Activated CD4-positive, alpha-beta T cell treated with anti-CD3 and anti-CD28 coated beads for 36 hours (primary cell): ENCODE measurements around the gene CHRDL1. TPM values are rescaled to one million over a fixed set of nuclear protein-coding genes. Genes with fewer than 3 reads are reported as not detected.
"Not testable (repeated sequence)": the region's sequence is repeated elsewhere in the genome, so short reads cannot be mapped to it uniquely, and the experiment has no call there.

Experiments
- ATAC-seq: fragments of 200-7000 bp; cut with Tn5 transposase; one replicate; pipeline ENCODE4 v1.10.0; 2021; ENCODE audit warnings: mild to moderate bottlenecking, moderate library complexity
- CTCF ChIA-PET: fragments of 350-600 bp; sonication (Branson Sonifier 250); formaldehyde crosslinking; loops from one replicate; lab custom pipeline; 2021; ENCODE audit warnings: antibody characterized with exemption; lab: Charles Lee
- POLR2A ChIA-PET: fragments of 350-600 bp; sonication (Branson Sonifier 250); formaldehyde crosslinking; loops from one replicate; lab custom pipeline; 2021; ENCODE audit warnings: antibody characterized with exemption, inconsistent platforms; lab: Charles Lee
- DNase-seq: peaks from one replicate; pipeline ENCODE4 v3.0.0-alpha.2; 2020
- H3K27ac Mint-ChIP-seq: one replicate; pipeline ENCODE4 v1.8.0; 2021; ENCODE audit warnings: mixed read lengths
- H3K27me3 Mint-ChIP-seq: one replicate; pipeline ENCODE4 v1.8.0; 2021; ENCODE audit warnings: mixed read lengths
- H3K36me3 Mint-ChIP-seq: one replicate; pipeline ENCODE4 v1.8.0; 2021; ENCODE audit warnings: low read depth, mixed read lengths
- H3K4me1 Mint-ChIP-seq: one replicate; pipeline ENCODE4 v1.8.0; 2021; ENCODE audit warnings: mixed read lengths
- H3K4me3 Mint-ChIP-seq: one replicate; pipeline ENCODE4 v1.8.0; 2021; ENCODE audit warnings: mild to moderate bottlenecking, moderate library complexity, mixed read lengths
- H3K9me3 Mint-ChIP-seq: one replicate; pipeline ENCODE4 v1.8.0; 2021; ENCODE audit warnings: low read depth, mixed read lengths
- intact Hi-C, 2 experiments: fragments of 100-400 bp; cut with DNase I in 1 of 2; cut with micrococcal nuclease in 1 of 2; formaldehyde crosslinking; loops; one replicate each; pipeline versions ENCODE4 v1.14.2 to v1.15.1; 2022 to 2024; cut with DNase I, micrococcal nuclease
- total RNA-seq, 2 experiments: library from RNA; stranded (reverse); gene quantifications; one replicate each; pipeline ENCODE4 v1.2.3, GENCODE V29; 2021

Gene CHRDL1, protein sequence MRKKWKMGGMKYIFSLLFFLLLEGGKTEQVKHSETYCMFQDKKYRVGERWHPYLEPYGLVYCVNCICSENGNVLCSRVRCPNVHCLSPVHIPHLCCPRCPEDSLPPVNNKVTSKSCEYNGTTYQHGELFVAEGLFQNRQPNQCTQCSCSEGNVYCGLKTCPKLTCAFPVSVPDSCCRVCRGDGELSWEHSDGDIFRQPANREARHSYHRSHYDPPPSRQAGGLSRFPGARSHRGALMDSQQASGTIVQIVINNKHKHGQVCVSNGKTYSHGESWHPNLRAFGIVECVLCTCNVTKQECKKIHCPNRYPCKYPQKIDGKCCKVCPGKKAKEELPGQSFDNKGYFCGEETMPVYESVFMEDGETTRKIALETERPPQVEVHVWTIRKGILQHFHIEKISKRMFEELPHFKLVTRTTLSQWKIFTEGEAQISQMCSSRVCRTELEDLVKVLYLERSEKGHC
- not detected for total RNA-seq

- H3K4me3 Mint-ChIP-seq: peak within 1 kb of the TSS; percentile 38
- ChIA-PET POLR2A (no interaction called here), CTCF (no interaction called here)
- DNase-seq (peak; percentile 20), ATAC-seq (peak; percentile 12)
- no peaks in the 10 kb centered on the region for H3K4me1 Mint-ChIP-seq
- intact Hi-C loops: no loop called here
- no peaks in the 10 kb centered on the region for H3K9me3 Mint-ChIP-seq
- peaks cover 14% of the 10 kb centered on the region for H3K27me3 Mint-ChIP-seq
- H3K27ac Mint-ChIP-seq: no peak within 1 kb of the TSS
- no peaks in the 10 kb centered on the region for H3K36me3 Mint-ChIP-seq
These were observed at the start of gene CHRDL1 for GRCh38 chrX:110795645-110796406. Gene CHRDL1, minus strand, starts transcription at chrX:110795817. Its CDS starts 3,636 bp downstream, at chrX:110792181.

DNA sequence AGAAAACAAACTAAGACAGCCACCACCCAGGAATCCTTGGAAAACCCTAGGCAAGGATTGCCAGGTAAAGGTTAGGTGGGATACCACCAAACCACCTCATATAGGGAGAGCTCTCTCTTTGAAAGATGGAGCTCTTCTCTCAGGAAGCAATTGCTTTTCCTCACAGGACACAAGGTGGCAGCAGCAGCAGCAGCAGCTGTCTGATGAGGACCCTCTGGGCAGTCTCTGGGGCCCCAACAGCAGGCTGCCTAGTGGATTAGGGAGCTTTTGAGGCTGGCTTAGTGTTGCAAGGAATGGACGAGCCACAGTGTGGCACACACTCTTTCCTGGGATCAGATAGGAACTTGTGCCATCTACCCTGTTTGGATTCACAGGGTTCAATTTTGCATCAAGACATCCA lies 41.4 kb upstream of the CHRDL1 start:
- no peak for ATAC-seq
- CTCF ChIA-PET: interaction anchor here (2.8 kb wide), 1 partner anchor 10 kb away, joined by 16 read pairs; no protein-coding TSS in a partner anchor

GRCh38 chrX:110836451-110836850 lies 40.8 kb upstream of the CHRDL1 start:
- intact Hi-C loops: no loop called here
- CTCF ChIA-PET: interaction anchor here (2.8 kb wide), 1 partner anchor 10 kb away, joined by 16 read pairs; no protein-coding TSS in a partner anchor
- Mint-ChIP-seq H3K4me3 (no peak overlapping the region), H3K27ac (no peak overlapping the region), H3K9me3 (no peaks in the 10 kb centered on the region), H3K36me3 (no peaks in the 10 kb centered on the region), H3K27me3 (no peaks in the 10 kb centered on the region), H3K4me1 (no peaks in the 10 kb centered on the region)
- ATAC-seq (no peak), DNase-seq (no peak)
- POLR2A ChIA-PET: no interaction called here

More for the DNA sequence above, 41.4 kb upstream of the CHRDL1 start:
- intact Hi-C loops: no loop called here
- no peak for DNase-seq
- Mint-ChIP-seq H3K27ac (no peak overlapping the region), H3K4me1 (no peaks in the 10 kb centered on the region), H3K9me3 (no peaks in the 10 kb centered on the region), H3K4me3 (no peak overlapping the region), H3K27me3 (no peaks in the 10 kb centered on the region), H3K36me3 (no peaks in the 10 kb centered on the region)
- POLR2A ChIA-PET: no interaction called here

GRCh38 chrX:110836001-110836400 lies 40.4 kb upstream of the CHRDL1 start:
- intact Hi-C loops: no loop called here
- H3K27ac Mint-ChIP-seq: no peak overlapping the region
- ATAC-seq (no peak), DNase-seq (no peak)
- ChIA-PET CTCF (interaction anchor here (0.6 to 2.8 kb wide), 2 partner anchors 11 to 351 kb away, joined by 3 to 16 read pairs; no protein-coding TSS in a partner anchor), POLR2A (no interaction called here)
- H3K9me3 Mint-ChIP-seq: no peaks in the 10 kb centered on the region
- H3K27me3 Mint-ChIP-seq: no peaks in the 10 kb centered on the region
- H3K36me3 Mint-ChIP-seq: no peaks in the 10 kb centered on the region
- no peak overlapping the region for H3K4me3 Mint-ChIP-seq
- H3K4me1 Mint-ChIP-seq: no peaks in the 10 kb centered on the region

GRCh38 chrX:110825972-110826371 lies 30.4 kb upstream of the CHRDL1 start:
- Mint-ChIP-seq H3K36me3 (no peaks in the 10 kb centered on the region), H3K4me1 (no peaks in the 10 kb centered on the region), H3K27ac (no peak overlapping the region), H3K4me3 (no peak overlapping the region), H3K9me3 (no peaks in the 10 kb centered on the region), H3K27me3 (no peaks in the 10 kb centered on the region)
- POLR2A ChIA-PET: no interaction called here
- intact Hi-C loops: no loop called here
- CTCF ChIA-PET: no interaction called here
- DNase-seq: no peak
- no peak for ATAC-seq

DNA sequence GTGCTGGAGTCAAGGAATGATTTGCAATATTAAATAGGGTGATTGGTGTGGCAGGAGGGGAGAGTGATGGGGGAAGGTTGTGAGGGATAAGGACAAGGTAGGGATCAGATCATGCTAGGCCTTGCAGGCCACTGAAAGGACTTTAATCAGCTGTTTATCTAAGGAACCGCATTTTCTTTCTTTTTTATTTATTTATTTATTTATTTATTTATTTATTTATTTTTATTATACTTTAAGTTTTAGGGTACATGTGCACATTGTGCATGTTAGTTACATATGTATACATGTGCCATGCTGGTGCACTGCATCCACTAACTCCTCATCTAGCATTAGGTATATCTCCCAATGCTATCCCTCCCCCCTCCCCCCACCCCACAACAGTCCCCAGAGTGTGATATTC lies 20.9 kb upstream of the CHRDL1 start:
- POLR2A ChIA-PET, H3K4me1 Mint-ChIP-seq, H3K4me3 Mint-ChIP-seq, DNase-seq, H3K36me3 Mint-ChIP-seq, H3K27me3 Mint-ChIP-seq, CTCF ChIA-PET, ATAC-seq, H3K27ac Mint-ChIP-seq, H3K9me3 Mint-ChIP-seq, intact Hi-C loops: not testable (repeated sequence)

DNA sequence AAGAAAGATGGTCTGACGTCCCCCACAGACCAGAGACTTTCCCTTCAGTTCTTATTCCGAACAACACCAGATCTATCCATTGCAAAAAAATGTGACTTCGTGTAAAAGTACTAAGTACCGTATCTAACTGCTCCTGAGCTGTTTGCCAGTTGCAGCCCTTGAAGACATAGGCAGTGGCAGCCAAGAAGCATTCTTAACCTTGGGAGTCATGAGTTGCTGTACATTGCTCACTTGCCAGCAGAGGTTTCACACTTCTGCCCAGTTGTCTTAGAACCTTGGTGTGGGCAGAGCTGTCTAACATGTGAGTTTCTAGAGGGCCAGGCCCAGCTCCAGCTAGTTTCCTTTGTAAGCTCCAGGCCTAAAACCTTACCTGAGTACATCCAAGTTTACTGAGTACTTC lies 10.5 kb upstream of the CHRDL1 start:
- intact Hi-C loops: no loop called here
- Mint-ChIP-seq H3K9me3 (no peaks in the 10 kb centered on the region), H3K27me3 (no peaks in the 10 kb centered on the region), H3K4me1 (no peaks in the 10 kb centered on the region), H3K36me3 (no peaks in the 10 kb centered on the region), H3K27ac (no peak overlapping the region), H3K4me3 (no peak overlapping the region)
- ChIA-PET POLR2A (no interaction called here), CTCF (no interaction called here)
- DNase-seq (no peak), ATAC-seq (no peak)

DNA sequence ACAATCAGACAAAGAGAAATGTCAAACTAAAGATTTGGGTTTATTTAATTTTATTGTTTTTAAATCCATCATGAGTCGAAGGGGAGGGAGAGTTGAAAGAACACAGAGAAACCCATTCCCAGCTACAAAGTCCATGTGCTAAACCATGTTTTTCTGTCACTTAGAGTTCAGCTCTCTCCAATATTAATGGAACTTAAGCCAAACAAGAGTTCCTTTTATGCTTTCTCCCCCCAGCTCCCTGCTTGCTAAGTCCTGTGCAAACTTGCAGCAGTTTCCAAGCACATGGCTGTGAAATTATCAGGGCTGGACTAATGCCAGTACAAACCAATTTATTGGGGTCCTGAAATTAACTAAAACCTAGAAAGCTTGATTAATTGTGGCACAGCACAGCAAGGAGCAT lies 9.7 kb upstream of the CHRDL1 start:
- intact Hi-C loops: no loop called here

GRCh38 chrX:110804446-110804845 lies 8.8 kb upstream of the CHRDL1 start:
- intact Hi-C loops: no loop called here
- H3K9me3 Mint-ChIP-seq: no peaks in the 10 kb centered on the region
- ATAC-seq (no peak), DNase-seq (no peak)
- no peaks in the 10 kb centered on the region for H3K4me1 Mint-ChIP-seq
- no peaks in the 10 kb centered on the region for H3K36me3 Mint-ChIP-seq
- no peaks in the 10 kb centered on the region for H3K27me3 Mint-ChIP-seq
- POLR2A ChIA-PET: interaction anchor here (0.6 kb wide), 1 partner anchor 13 kb away, joined by 4 read pairs; no protein-coding TSS in a partner anchor
- CTCF ChIA-PET: no interaction called here
- no peak overlapping the region for H3K27ac Mint-ChIP-seq
- H3K4me3 Mint-ChIP-seq: no peak overlapping the region

More for the DNA sequence above, 9.7 kb upstream of the CHRDL1 start:
- Mint-ChIP-seq H3K27ac (no peak overlapping the region), H3K9me3 (no peaks in the 10 kb centered on the region), H3K27me3 (no peaks in the 10 kb centered on the region), H3K4me3 (no peak overlapping the region), H3K4me1 (no peaks in the 10 kb centered on the region), H3K36me3 (no peaks in the 10 kb centered on the region)
- ATAC-seq (no peak), DNase-seq (no peak)
- ChIA-PET POLR2A (no interaction called here), CTCF (no interaction called here)

DNA sequence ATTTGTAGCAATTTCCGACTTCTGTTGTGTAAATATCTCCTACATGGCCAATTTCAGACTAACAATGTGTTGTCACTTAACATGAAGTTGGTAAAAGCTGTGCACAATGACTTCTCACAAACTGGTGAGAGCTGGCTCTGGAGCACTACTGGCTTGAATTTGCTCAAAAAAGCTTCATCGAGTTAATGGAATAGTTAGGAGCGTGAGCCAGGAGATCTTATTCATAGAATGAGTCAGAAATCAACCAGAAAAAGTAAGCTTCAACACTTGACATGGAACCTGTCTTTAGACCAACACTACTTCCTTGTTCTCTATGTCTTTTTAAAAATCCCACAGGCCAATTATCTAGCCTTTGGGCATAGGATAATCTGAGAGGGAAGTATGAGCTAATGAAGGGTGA lies 7.9 kb upstream of the CHRDL1 start:
- H3K27ac Mint-ChIP-seq: no peak overlapping the region
- no peak overlapping the region for H3K4me3 Mint-ChIP-seq
- no peak for ATAC-seq
- CTCF ChIA-PET: no interaction called here
- DNase-seq: no peak
- no peaks in the 10 kb centered on the region for H3K4me1 Mint-ChIP-seq
- H3K27me3 Mint-ChIP-seq: peaks cover 3% of the 10 kb centered on the region
- no peaks in the 10 kb centered on the region for H3K36me3 Mint-ChIP-seq
- no peaks in the 10 kb centered on the region for H3K9me3 Mint-ChIP-seq
- intact Hi-C loops: no loop called here
- POLR2A ChIA-PET: no interaction called here

DNA sequence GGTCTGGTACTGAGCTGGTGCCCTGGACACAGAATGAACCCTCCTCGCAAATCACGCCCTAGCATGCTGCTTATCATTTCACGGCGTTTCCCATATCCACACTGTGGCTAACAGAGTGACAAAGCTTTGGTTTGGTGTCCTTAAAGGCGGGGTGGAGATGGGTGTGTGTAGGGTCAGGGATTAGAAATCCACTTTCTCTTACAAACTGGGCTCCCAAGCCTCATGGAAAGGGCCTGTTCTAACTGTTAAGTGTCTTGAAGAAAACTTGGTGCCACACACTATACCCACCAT lies 735 bp upstream of the CHRDL1 start:
- no peaks in the 10 kb centered on the region for H3K4me1 Mint-ChIP-seq
- ChIA-PET CTCF (no interaction called here), POLR2A (no interaction called here)
- peak overlapping the region; percentile 38 for H3K4me3 Mint-ChIP-seq
- intact Hi-C loops: no loop called here
- no peaks in the 10 kb centered on the region for H3K9me3 Mint-ChIP-seq
- no peaks in the 10 kb centered on the region for H3K36me3 Mint-ChIP-seq
- DNase-seq (no peak), ATAC-seq (no peak)
- no peak overlapping the region for H3K27ac Mint-ChIP-seq
- H3K27me3 Mint-ChIP-seq: peaks cover 14% of the 10 kb centered on the region

DNA sequence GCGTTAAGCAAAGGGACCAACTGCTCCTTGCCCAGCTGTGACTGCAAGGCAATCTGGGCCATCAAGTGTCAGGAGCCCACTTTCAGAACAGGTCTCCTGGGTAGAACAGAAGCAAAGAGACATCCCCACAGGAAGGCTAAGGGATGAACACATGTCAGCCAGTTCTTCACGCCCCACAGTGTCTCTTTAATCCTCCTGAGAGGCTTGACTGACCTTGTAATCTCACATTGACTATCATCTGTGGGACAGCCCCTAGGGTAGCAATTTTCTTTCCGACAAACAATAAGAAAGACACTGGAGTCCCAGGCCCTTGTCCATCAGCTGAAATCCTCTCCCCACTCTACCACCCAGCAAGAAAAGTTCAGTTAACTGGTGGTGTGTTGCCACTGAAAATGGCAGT lies 1.0 kb downstream of the CHRDL1 start:
- intact Hi-C loops: no loop called here
- no peaks in the 10 kb centered on the region for H3K4me1 Mint-ChIP-seq
- no peaks in the 10 kb centered on the region for H3K9me3 Mint-ChIP-seq
- DNase-seq: no peak
- CTCF ChIA-PET: no interaction called here
- H3K27ac Mint-ChIP-seq: no peak overlapping the region
- POLR2A ChIA-PET: no interaction called here
- H3K27me3 Mint-ChIP-seq: peaks cover 14% of the 10 kb centered on the region
- ATAC-seq: no peak
- H3K36me3 Mint-ChIP-seq: no peaks in the 10 kb centered on the region
- H3K4me3 Mint-ChIP-seq: no peak overlapping the region
